SK-N-SH treated with all-trans-retinoic acid at 6 μM for 48 hours (cell line): ENCODE measurements around the gene CLCNKA.

Source experiments
- ATAC-seq: fragments of 200-7000 bp; cut with Tn5 transposase; 3 replicates; pipeline ENCODE4 v1.9.1; 2020; ENCODE audit warnings: mild to moderate bottlenecking, moderate library complexity
- ARNTL ChIP-seq: fragments of 450-650 bp; formaldehyde crosslinking; IDR thresholded peaks from 2 replicates; pipeline ENCODE4 v1.5.0; 2020; ENCODE audit warnings: low read depth, mild to moderate bottlenecking, moderate library complexity, borderline replicate concordance
- BACH2 ChIP-seq: fragments of 250-450 bp; sonication (Bioruptor Pico); IDR thresholded peaks from 2 replicates; pipeline ENCODE4 v1.9.0; 2021; ENCODE audit warnings: mild to moderate bottlenecking, borderline replicate concordance
- CSDC2 ChIP-seq: fragments of 250-450 bp; sonication (Bioruptor Pico); IDR thresholded peaks from 2 replicates; pipeline ENCODE4 v1.5.0; 2020; ENCODE audit warnings: mild to moderate bottlenecking, moderate library complexity
- ESRRG ChIP-seq: fragments of 250-450 bp; sonication (Bioruptor Pico); IDR thresholded peaks from 2 replicates; pipeline ENCODE4 v1.6.1; 2021; ENCODE audit warnings: mild to moderate bottlenecking
- GLIS3 ChIP-seq: fragments of 250-450 bp; sonication (Bioruptor Pico); IDR thresholded peaks from 2 replicates; pipeline ENCODE4 v1.5.0; 2020; ENCODE audit warnings: mild to moderate bottlenecking, moderate library complexity
- OSR1 ChIP-seq: fragments of 250-450 bp; sonication (Bioruptor Pico); IDR thresholded peaks from 2 replicates; pipeline ENCODE4 v1.8.0; 2022; ENCODE audit warnings: moderate library complexity, mild to moderate bottlenecking, inconsistent platforms
- PATZ1 ChIP-seq: fragments of 250-450 bp; sonication (Bioruptor Pico); IDR thresholded peaks from 2 replicates; pipeline ENCODE4 v1.8.0; 2020; ENCODE audit warnings: mild to moderate bottlenecking, moderate library complexity, borderline replicate concordance
- POU6F1 ChIP-seq: fragments of 250-450 bp; sonication (Bioruptor Pico); IDR thresholded peaks from 2 replicates; pipeline ENCODE4 v1.8.0; 2021; ENCODE audit warnings: low read depth, mild to moderate bottlenecking, moderate library complexity, borderline replicate concordance
- PPARA ChIP-seq: fragments of 250-450 bp; sonication (Bioruptor Pico); IDR thresholded peaks from 2 replicates; pipeline ENCODE4 v1.5.0; 2020; ENCODE audit warnings: mild to moderate bottlenecking, borderline replicate concordance
- RARB ChIP-seq: fragments of 250-450 bp; sonication (Bioruptor Pico); IDR thresholded peaks from 2 replicates; pipeline ENCODE4 v1.8.0; 2021; ENCODE audit warnings: mild to moderate bottlenecking, moderate library complexity
- SNAI2 ChIP-seq: fragments of 250-450 bp; sonication (Bioruptor Pico); IDR thresholded peaks from 2 replicates; pipeline ENCODE4 v1.5.0; 2020; ENCODE audit warnings: mild to moderate bottlenecking, moderate library complexity
- TCF4 ChIP-seq: fragments of 250-450 bp; sonication (Bioruptor Pico); IDR thresholded peaks from 2 replicates; pipeline ENCODE4 v1.8.0; 2021; ENCODE audit warnings: mild to moderate bottlenecking, moderate library complexity, borderline replicate concordance
- TOX ChIP-seq: fragments of 250-450 bp; sonication (Bioruptor Pico); IDR thresholded peaks from 2 replicates; pipeline ENCODE4 v1.8.0; 2021; ENCODE audit warnings: mild to moderate bottlenecking, moderate library complexity, borderline replicate concordance
- ZC3H10 ChIP-seq: fragments of 250-450 bp; sonication (Bioruptor Pico); IDR thresholded peaks from 2 replicates; pipeline ENCODE4 v1.5.1; 2021; ENCODE audit warnings: mild to moderate bottlenecking, moderate library complexity
- ZFP3 ChIP-seq: fragments of 250-450 bp; sonication (Bioruptor Pico); IDR thresholded peaks from 2 replicates; pipeline ENCODE4 v1.5.0; 2020; ENCODE audit warnings: mild to moderate bottlenecking, moderate library complexity
- ZFP30 ChIP-seq: fragments of 450-650 bp; formaldehyde crosslinking; IDR thresholded peaks from 2 replicates; pipeline ENCODE4 v1.5.0; 2022; ENCODE audit warnings: mild to moderate bottlenecking, moderate library complexity
- ZNF565 ChIP-seq: fragments of 450-650 bp; formaldehyde crosslinking; conservative IDR thresholded peaks from 2 replicates; pipeline ENCODE4 v1.5.0; 2020; ENCODE audit warnings: low read depth, mild to moderate bottlenecking, moderate library complexity
- ZNF70 ChIP-seq: fragments of 450-650 bp; formaldehyde crosslinking; IDR thresholded peaks from 2 replicates; pipeline ENCODE4 v1.5.0; 2020; ENCODE audit warnings: mild to moderate bottlenecking, moderate library complexity
- ZNF8 ChIP-seq: fragments of 450-650 bp; formaldehyde crosslinking; IDR thresholded peaks from 2 replicates; pipeline ENCODE4 v1.5.0; 2020; ENCODE audit warnings: mild to moderate bottlenecking, moderate library complexity
- TF ChIP-seq, protein P1 (sequence below): fragments of 250-450 bp; sonication (Bioruptor Pico); IDR thresholded peaks from 2 replicates; pipeline ENCODE4 v1.5.1; 2020; ENCODE audit warnings: low read depth, mild to moderate bottlenecking, moderate library complexity
- TF ChIP-seq, protein P2 (sequence below): fragments of 250-450 bp; sonication (Bioruptor Pico); IDR thresholded peaks from 2 replicates; pipeline ENCODE4 v1.5.1; 2021; ENCODE audit warnings: mild to moderate bottlenecking, moderate library complexity

The CLCNKA gene

GRCh38 chr1:16063921-16064320, 42.1 kb downstream of the CLCNKA start:
- ATAC-seq = no peak
- no peak for TF ChIP-seq ZNF565 (CRISPR knock-in tag)
- no peak for TF ChIP-seq SNAI2
- TF ChIP-seq, protein P1, sequence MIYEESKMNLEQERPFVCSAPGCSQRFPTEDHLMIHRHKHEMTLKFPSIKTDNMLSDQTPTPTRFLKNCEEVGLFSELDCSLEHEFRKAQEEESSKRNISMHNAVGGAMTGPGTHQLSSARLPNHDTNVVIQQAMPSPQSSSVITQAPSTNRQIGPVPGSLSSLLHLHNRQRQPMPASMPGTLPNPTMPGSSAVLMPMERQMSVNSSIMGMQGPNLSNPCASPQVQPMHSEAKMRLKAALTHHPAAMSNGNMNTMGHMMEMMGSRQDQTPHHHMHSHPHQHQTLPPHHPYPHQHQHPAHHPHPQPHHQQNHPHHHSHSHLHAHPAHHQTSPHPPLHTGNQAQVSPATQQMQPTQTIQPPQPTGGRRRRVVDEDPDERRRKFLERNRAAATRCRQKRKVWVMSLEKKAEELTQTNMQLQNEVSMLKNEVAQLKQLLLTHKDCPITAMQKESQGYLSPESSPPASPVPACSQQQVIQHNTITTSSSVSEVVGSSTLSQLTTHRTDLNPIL (CRISPR knock-in tag) = no peak
- TF ChIP-seq BACH2 = no peak
- no peak for TF ChIP-seq ZFP3 (CRISPR knock-in tag)
- TF ChIP-seq OSR1 (CRISPR knock-in tag) = no peak
- no peak for TF ChIP-seq POU6F1 (CRISPR knock-in tag)
- TF ChIP-seq PATZ1 (CRISPR knock-in tag) = no peak
- no peak for TF ChIP-seq ZNF8 (CRISPR knock-in tag)
- no peak for TF ChIP-seq TCF4 (CRISPR knock-in tag)
- TF ChIP-seq, protein P2, sequence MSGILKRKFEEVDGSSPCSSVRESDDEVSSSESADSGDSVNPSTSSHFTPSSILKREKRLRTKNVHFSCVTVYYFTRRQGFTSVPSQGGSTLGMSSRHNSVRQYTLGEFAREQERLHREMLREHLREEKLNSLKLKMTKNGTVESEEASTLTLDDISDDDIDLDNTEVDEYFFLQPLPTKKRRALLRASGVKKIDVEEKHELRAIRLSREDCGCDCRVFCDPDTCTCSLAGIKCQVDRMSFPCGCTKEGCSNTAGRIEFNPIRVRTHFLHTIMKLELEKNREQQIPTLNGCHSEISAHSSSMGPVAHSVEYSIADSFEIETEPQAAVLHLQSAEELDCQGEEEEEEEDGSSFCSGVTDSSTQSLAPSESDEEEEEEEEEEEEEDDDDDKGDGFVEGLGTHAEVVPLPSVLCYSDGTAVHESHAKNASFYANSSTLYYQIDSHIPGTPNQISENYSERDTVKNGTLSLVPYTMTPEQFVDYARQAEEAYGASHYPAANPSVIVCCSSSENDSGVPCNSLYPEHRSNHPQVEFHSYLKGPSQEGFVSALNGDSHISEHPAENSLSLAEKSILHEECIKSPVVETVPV (CRISPR knock-in tag) = no peak
- no peak for TF ChIP-seq CSDC2
- no peak for TF ChIP-seq PPARA (CRISPR knock-in tag)
- TF ChIP-seq ZFP30 (CRISPR knock-in tag) = no peak
- no peak for TF ChIP-seq RARB (CRISPR knock-in tag)

DNA sequence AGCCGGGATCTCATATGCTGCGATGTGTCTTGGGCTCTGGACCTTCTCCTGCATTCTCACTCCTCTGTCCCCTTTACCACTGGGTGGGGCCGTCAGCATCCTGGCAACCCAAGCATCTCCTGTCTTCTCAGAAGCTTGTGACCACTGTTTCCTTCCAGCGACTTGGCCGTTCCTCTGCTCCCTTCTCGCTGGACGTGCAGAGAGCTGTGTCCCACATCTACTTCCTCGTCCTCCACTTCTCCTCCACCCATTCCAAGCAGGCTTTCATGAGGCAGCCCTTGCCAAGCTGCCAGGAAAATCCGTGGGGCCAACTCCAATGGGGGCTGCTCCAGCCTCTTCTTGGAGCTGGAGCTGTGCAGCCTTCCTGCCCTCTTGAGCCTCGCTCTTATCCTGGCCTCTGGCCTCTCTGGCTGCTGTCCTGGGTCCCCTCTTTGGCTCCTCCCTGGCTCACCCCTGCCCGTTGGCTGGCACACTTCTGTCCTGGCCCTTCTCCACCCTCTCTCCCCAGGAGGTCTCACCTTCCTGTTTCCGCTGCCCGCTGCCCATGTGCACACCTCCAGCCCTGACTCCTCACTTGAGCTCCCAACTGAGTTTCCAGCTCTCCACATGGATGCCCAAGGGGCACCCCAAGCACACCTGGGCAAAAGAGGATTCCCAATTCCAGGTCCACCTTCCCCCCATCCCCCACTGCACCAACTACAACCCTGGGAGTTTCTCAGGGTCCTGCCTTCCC, 42.9 kb downstream of the CLCNKA start:
- TF ChIP-seq RARB (CRISPR knock-in tag) (no peak), CSDC2 (no peak), ZFP30 (CRISPR knock-in tag) (no peak), TOX (CRISPR knock-in tag) (no peak), GLIS3 (CRISPR knock-in tag) (no peak), ESRRG (CRISPR knock-in tag) (no peak), ZNF70 (CRISPR knock-in tag) (no peak), TCF4 (CRISPR knock-in tag) (no peak), ZC3H10 (CRISPR knock-in tag) (no peak), OSR1 (CRISPR knock-in tag) (no peak), SNAI2 (no peak), BACH2 (no peak), ZNF8 (CRISPR knock-in tag) (no peak), ARNTL (CRISPR knock-in tag) (no peak)
- TF ChIP-seq, protein P1 (CRISPR knock-in tag) = no peak
- no peak for ATAC-seq

GRCh38 chr1:16065269-16065576, 43.4 kb downstream of the CLCNKA start:
- TF ChIP-seq BACH2 (no peak), TCF4 (CRISPR knock-in tag) (no peak)
- TF ChIP-seq, protein P2 (CRISPR knock-in tag) = no peak
- no peak for ATAC-seq
